Lower leg skin (tissue), 4 donors: ENCODE measurements around the gene RGP1. TPM values are rescaled to one million over a fixed set of nuclear protein-coding genes. Genes with fewer than 3 reads are reported as not detected.

Experiments
- DNase-seq, 2 donors: peaks; one replicate each; pipeline ENCODE4 v3.0.0-alpha.2; 2019; ENCODE audit warnings: low spot score in 2 of 2
- H3K4me3 ChIP-seq: fragments of 200-600 bp; sonication (generic); 2 replicates; pipeline ENCODE4 v1.5.1; 2017; ENCODE audit warnings: mild to moderate bottlenecking, low read depth; ENCODE audit not compliant: poor library complexity, severe bottlenecking
- POLR2A ChIP-seq, 2 donors: fragments of 450-650 bp; IDR thresholded peaks; one replicate each; pipeline ENCODE4 v1.6.1; 2016 to 2017; ENCODE audit warnings: antibody characterized with exemption in 2 of 2, mild to moderate bottlenecking in 1 of 2, moderate library complexity in 1 of 2
- WGBS, 2 donors: methylation state at CpG; one replicate each; pipeline ENCODE4 v1.1.5; 2018; 5-methylcytosine and 5-hydroxymethylcytosine counted together
- intact Hi-C: fragments of 100-400 bp; cut with DNase I; formaldehyde crosslinking; loops from one replicate; pipeline ENCODE4 v1.15.0; 2023; ENCODE audit warnings: low total_unique reads
- total RNA-seq, 4 donors: library from RNA; depleted of rRNA; stranded (reverse); fragments of >200 nt; gene quantifications; one replicate each; pipeline ENCODE4 v1.1.0, GENCODE V29; 2016
- TF ChIP-seq, protein P1 (sequence below), 3 donors: fragments of 450-650 bp; IDR thresholded peaks; one replicate each; pipeline ENCODE4 v1.5.1; 2016; ENCODE audit warnings: antibody characterized with exemption in 3 of 3, mild to moderate bottlenecking in 3 of 3, moderate library complexity in 2 of 3

Gene RGP1
- total RNA-seq, 4 donors from 2014 or later = 17.1 to 26.4 (median 22.1) TPM

DNA sequence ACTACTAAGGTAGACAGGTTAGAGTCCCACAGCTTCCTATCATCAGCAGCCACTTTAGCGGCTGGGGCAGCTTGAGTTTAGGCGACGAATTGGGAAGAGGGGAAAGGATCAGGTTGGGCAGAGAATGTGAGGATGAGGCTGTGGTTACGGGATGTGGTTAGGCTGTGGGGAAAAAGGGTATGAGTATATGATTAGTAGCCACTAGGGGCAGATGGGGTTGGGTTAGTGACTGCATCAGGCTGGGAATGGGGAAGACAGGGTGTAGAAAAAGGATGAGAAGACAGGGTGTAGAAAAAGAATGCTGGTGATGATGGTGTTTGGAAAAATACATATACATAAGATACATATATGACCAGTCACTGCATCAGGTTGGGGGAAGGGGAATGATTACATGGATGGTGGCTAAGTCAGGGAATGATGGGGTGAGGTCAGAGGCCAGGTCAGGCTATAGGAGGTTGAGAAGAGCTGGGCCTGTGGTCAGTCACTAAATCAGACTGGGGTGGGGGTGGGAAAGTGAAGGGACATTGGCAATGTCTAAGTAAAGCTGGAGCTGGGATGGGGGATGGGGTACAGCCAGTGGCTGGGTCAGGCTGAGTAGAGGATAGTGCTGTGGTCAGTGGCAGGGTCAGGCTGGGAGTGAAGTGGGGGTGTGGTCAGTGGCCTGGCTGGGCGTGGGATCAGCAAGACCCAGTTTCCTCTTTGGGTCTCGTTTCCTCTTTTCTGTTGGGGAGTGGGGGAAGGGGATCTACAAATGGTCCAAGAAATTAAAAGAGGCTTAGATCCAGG is 19.2 kb upstream of the RGP1 start:
- intact Hi-C loops = loop anchor here (10.0 kb wide), 1 partner anchor 55 kb away; the partner anchor contains the start of gene CA9
- DNase-seq = peak in 1 of 2 donors; percentile 49
- 28 to 31% methylated on average over 6 of the region's 6 CpGs for whole genome bisulfite sequencing, 2 donors
- no peak for TF ChIP-seq POLR2A (IDR thresholded peaks at IDR 0.05)
- TF ChIP-seq, protein P1, sequence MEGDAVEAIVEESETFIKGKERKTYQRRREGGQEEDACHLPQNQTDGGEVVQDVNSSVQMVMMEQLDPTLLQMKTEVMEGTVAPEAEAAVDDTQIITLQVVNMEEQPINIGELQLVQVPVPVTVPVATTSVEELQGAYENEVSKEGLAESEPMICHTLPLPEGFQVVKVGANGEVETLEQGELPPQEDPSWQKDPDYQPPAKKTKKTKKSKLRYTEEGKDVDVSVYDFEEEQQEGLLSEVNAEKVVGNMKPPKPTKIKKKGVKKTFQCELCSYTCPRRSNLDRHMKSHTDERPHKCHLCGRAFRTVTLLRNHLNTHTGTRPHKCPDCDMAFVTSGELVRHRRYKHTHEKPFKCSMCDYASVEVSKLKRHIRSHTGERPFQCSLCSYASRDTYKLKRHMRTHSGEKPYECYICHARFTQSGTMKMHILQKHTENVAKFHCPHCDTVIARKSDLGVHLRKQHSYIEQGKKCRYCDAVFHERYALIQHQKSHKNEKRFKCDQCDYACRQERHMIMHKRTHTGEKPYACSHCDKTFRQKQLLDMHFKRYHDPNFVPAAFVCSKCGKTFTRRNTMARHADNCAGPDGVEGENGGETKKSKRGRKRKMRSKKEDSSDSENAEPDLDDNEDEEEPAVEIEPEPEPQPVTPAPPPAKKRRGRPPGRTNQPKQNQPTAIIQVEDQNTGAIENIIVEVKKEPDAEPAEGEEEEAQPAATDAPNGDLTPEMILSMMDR (IDR thresholded peaks at IDR 0.05) = no peak
- no peak overlapping the region for H3K4me3 ChIP-seq

DNA sequence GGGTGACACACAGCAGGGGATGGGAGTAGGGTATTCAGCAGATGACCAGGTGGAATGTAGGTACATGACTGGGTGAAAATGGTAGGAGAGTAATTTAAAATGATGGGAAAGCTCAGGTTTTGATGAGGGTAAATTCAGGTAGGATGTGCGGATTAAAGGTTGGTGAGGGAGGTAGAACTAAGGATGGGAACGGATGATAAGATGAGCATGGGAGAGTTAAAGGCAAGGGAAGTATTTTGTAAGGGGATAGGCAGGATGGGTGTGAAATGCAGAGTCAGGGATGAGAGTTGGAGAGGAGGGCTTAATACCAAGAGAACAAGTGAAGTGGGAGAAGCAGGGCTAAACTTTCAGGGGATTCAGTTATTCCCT is 18.6 kb upstream of the RGP1 start:
- 74 to 85% methylated on average over 2 of the region's 2 CpGs for WGBS, 2 donors
- no peak for DNase-seq
- intact Hi-C loops = no loop called here
- TF ChIP-seq, protein P1 (IDR thresholded peaks at IDR 0.05) = no peak
- TF ChIP-seq POLR2A (IDR thresholded peaks at IDR 0.05) = no peak
- H3K4me3 ChIP-seq = no peak overlapping the region

DNA sequence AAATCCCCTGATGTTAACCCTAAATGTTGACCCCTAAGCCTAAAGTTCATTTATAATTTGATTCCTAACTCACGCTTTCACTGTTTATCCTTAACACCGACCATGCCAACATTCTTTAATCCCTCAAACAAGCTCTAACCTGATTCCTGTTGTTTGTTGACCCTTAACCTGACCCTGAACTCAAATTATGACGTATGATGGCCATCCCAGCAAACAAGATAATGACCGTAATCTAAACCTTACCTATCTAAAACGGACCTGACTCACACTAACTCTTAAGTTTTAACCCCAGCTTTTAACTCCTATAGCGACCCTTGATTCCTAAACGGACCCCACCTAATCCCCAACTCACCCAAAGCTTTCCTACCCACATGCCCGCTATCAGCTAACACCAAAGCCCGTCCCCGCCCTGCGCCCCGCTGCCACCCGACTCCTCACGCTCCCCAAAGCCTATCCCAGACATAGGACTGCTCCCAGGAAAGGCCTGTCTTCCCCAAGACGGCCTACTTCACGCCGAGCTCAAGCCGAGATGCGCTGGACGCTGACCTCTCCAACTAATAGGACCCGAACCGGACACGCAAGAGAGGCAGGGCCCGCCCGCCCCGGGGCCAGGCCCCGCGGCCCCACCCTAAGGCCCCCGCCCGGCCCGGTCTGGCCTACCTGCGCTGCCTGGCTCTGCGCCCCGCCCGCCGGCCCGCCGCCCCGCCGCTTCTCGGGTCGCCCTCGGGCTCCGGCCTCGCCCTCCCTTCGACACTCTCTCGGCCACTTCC is 17.5 kb upstream of the RGP1 start:
- peak; percentile 58 to 93 for DNase-seq
- peak overlapping the region; percentile 60 for H3K4me3 ChIP-seq
- TF ChIP-seq, protein P1 (IDR thresholded peaks at IDR 0.05) = no peak
- TF ChIP-seq POLR2A (IDR thresholded peaks at IDR 0.05) = no peak
- WGBS, 2 donors = 1 to 2% methylated on average over 15 to 38 of the region's 47 CpGs
- intact Hi-C loops = no loop called here

DNA sequence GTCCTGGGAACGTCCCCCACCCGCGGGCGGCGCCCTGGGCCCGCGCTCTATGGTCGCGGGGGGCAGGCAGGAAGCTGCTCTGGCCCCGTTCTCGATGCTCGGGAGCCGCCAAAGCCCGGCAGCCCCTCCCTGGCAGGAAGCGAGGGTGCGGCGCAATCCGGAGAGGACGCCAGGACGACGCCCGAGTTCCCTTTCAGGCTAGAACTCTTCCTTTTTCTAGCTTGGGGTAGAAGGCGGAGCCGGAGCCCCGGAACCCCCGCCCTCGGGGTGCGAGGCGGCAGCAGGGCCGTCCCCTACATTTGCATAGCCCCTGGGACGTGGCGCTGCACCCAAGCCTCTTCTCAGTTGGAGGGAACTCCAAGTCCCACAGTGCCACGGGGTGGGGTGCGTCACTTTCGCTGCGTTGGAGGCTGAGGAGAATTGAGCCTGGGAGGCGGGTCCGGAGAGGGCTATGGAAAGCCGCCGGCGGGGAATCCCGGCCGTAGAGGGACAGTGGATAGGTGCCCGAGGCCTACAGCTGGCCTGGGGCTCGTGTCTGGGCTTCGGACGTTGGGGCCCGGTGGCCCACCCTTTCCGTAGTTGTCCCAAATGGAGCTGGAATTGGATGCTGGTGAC is 16.8 kb upstream of the RGP1 start, which contains the start of the genes CREB3 and TLN1:
Gene CREB3 (plus strand): TSS at position 482 of the 615 bp plus-strand sequence. CDS start 107 bp downstream, at position 589.
Gene TLN1 (minus strand): TSS at position 11 of the 615 bp plus-strand sequence. CDS start 6,501 bp downstream, outside the sequence.
- DNase-seq = peak; percentile 98 to 100
- H3K4me3 ChIP-seq = peak within 1 kb of the TSS; percentile 60
- TF ChIP-seq, protein P1 (IDR thresholded peaks at IDR 0.05) = no peak
- TF ChIP-seq POLR2A (IDR thresholded peaks at IDR 0.05) = no peak
- 0% methylated on average over 14 to 48 of the region's 49 CpGs for WGBS, 2 donors
- intact Hi-C loops = no loop called here

DNA sequence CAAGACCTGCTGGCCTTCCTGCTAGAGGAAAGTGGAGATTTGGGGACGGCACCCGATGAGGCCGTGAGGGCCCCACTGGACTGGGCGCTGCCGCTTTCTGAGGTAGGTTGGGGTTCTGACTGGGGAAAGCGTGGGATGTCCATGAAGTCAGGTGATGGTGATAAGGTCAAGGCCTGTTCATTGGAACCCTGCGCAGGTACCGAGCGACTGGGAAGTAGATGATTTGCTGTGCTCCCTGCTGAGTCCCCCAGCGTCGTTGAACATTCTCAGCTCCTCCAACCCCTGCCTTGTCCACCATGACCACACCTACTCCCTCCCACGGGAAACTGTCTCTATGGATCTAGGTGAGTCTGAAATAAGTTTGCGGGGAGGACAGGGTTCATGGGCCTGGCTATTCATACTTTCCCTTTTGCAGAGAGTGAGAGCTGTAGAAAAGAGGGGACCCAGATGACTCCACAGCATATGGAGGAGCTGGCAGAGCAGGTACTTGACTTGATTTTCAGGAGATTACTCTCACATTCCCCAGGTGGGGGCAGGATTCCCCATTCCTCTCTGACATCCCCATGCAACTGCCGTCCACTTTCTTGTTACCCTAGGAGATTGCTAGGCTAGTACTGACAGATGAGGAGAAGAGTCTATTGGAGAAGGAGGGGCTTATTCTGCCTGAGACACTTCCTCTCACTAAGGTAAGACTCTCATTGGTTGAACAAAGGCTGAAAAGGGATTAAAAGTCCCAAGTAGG is 16.1 kb upstream of the RGP1 start:
- intact Hi-C loops = no loop called here
- TF ChIP-seq, protein P1 (IDR thresholded peaks at IDR 0.05) = no peak
- no peak for TF ChIP-seq POLR2A (IDR thresholded peaks at IDR 0.05)
- WGBS, 2 donors = 2% methylated on average over 14 of the region's 14 CpGs
- no peak for DNase-seq
- peak overlapping the region; percentile 60 for H3K4me3 ChIP-seq
